GM18861 (cell line): ENCODE results near the gene MB21D2.
A peak's percentile ranks its signal among the peaks of the same experiment; 100 is the strongest.
"Not testable (repeated sequence)": the region's sequence is repeated elsewhere in the genome, so short reads cannot be mapped to it uniquely, and the experiment has no call there.

Source experiments
- ATAC-seq: cut with Tn5 transposase; IDR thresholded peaks from one replicate; pipeline ENCODE4 v1.9.1; 2021; ENCODE audit not compliant: unreplicated experiment

The MB21D2 gene

GRCh38 chr3:192917404-192918274, at the start of gene MB21D2:
MB21D2 (minus strand) TSS chr3:192917856; CDS start chr3:192917840, 16 bp downstream.
- peak; percentile 48 for ATAC-seq

- not testable (repeated sequence) for ATAC-seq
Measured at GRCh38 chr3:192964959-192965719, 47.5 kb upstream of the MB21D2 start.

GRCh38 chr3:192959773-192960172, 42.1 kb upstream of the MB21D2 start:
- no peak for ATAC-seq

GRCh38 chr3:192958219-192958872, 40.7 kb upstream of the MB21D2 start:
- no peak for ATAC-seq

- no peak for ATAC-seq
Measured at GRCh38 chr3:192957441-192958021, 39.9 kb upstream of the MB21D2 start.

- no peak for ATAC-seq
Measured at GRCh38 chr3:192953926-192954325, 36.3 kb upstream of the MB21D2 start.

GRCh38 chr3:192947421-192947820, 29.8 kb upstream of the MB21D2 start:
- no peak for ATAC-seq

- ATAC-seq = no peak
Measured at GRCh38 chr3:192943393-192943792, 25.7 kb upstream of the MB21D2 start.

- ATAC-seq = no peak
Measured at GRCh38 chr3:192942625-192943024, 25.0 kb upstream of the MB21D2 start.

GRCh38 chr3:192940129-192940528, 22.5 kb upstream of the MB21D2 start:
- no peak for ATAC-seq

- ATAC-seq = no peak
Measured at GRCh38 chr3:192935441-192935840, 17.8 kb upstream of the MB21D2 start.

GRCh38 chr3:192933779-192934460, 16.3 kb upstream of the MB21D2 start:
- ATAC-seq = no peak

- no peak for ATAC-seq
Measured at GRCh38 chr3:192933259-192933658, 15.6 kb upstream of the MB21D2 start.

GRCh38 chr3:192931825-192932224, 14.2 kb upstream of the MB21D2 start:
- peak; percentile 79 for ATAC-seq

GRCh38 chr3:192930577-192930976, 12.9 kb upstream of the MB21D2 start:
- no peak for ATAC-seq

GRCh38 chr3:192929755-192930547, 12.3 kb upstream of the MB21D2 start:
- no peak for ATAC-seq

GRCh38 chr3:192929146-192929545, 11.5 kb upstream of the MB21D2 start:
- no peak for ATAC-seq

GRCh38 chr3:192928720-192929119, 11.1 kb upstream of the MB21D2 start:
- no peak for ATAC-seq

GRCh38 chr3:192928016-192928415, 10.4 kb upstream of the MB21D2 start:
- ATAC-seq = no peak

GRCh38 chr3:192927016-192927415, 9.4 kb upstream of the MB21D2 start:
- ATAC-seq = no peak
